Neural progenitor cell (in vitro differentiated cells): ENCODE data around the gene PRUNE2. TPM values are rescaled to one million over a fixed set of nuclear protein-coding genes. Genes with fewer than 3 reads are reported as not detected.

Experiments used
- DNase-seq: peaks from one replicate; pipeline ENCODE4 v3.0.0-alpha.2; 2016; ENCODE audit warnings: low spot score
- H2AFZ ChIP-seq: fragments of 200-600 bp; sonication (generic); replicated peaks from 2 replicates; pipeline ENCODE4 v1.6.1; 2016; ENCODE audit warnings: antibody characterized with exemption
- H3F3A ChIP-seq: fragments of 200-600 bp; sonication (generic); 2 replicates; pipeline ENCODE4 v1.6.1; 2016; ENCODE audit warnings: antibody characterized with exemption, low read depth
- H3K27ac ChIP-seq: fragments of 200-600 bp; sonication (generic); 2 replicates; pipeline ENCODE4 v1.5.1; 2016; ENCODE audit warnings: mild to moderate bottlenecking
- H3K27me3 ChIP-seq: fragments of 200-600 bp; sonication (generic); 2 replicates; pipeline ENCODE4 v1.6.1; 2016; ENCODE audit warnings: mild to moderate bottlenecking, moderate library complexity
- H3K36me3 ChIP-seq: fragments of 200-600 bp; sonication (generic); 2 replicates; pipeline ENCODE4 v1.5.1; 2016
- H3K4me1 ChIP-seq: fragments of 200-600 bp; sonication (generic); 2 replicates; pipeline ENCODE4 v1.6.1; 2016; ENCODE audit warnings: mixed run types
- H3K4me2 ChIP-seq: fragments of 200-600 bp; sonication (generic); 2 replicates; pipeline ENCODE4 v1.6.1; 2016
- H3K4me3 ChIP-seq: fragments of 200-600 bp; sonication (generic); 2 replicates; pipeline ENCODE4 v1.5.1; 2016
- H3K79me2 ChIP-seq: fragments of 200-600 bp; sonication (generic); 2 replicates; pipeline ENCODE4 v1.6.1; 2016; ENCODE audit warnings: low read depth
- H3K9ac ChIP-seq: fragments of 200-600 bp; sonication (generic); 2 replicates; pipeline ENCODE4 v1.6.1; 2016
- H3K9me3 ChIP-seq: fragments of 200-600 bp; sonication (generic); 2 replicates; pipeline ENCODE4 v1.5.1; 2016; ENCODE audit warnings: low read depth
- H4K20me1 ChIP-seq: fragments of 200-600 bp; sonication (generic); 2 replicates; pipeline ENCODE4 v1.6.1; 2016; ENCODE audit warnings: low read depth
- H3K27ac Mint-ChIP-seq: 3 replicates; pipeline ENCODE4 v1.8.0; 2021; ENCODE audit warnings: mixed read lengths
- H3K27me3 Mint-ChIP-seq: 2 replicates; pipeline ENCODE4 v1.8.0; 2022; ENCODE audit warnings: low read depth, mild to moderate bottlenecking, inconsistent platforms, moderate library complexity, mixed read lengths; ENCODE audit not compliant: insufficient read depth
- H3K36me3 Mint-ChIP-seq: 3 replicates; pipeline ENCODE4 v1.8.0; 2021; ENCODE audit warnings: mixed read lengths
- H3K4me1 Mint-ChIP-seq: 3 replicates; pipeline ENCODE4 v1.8.0; 2021; ENCODE audit warnings: mixed read lengths
- H3K4me3 Mint-ChIP-seq: 3 replicates; pipeline ENCODE4 v1.8.0; 2021; ENCODE audit warnings: mild to moderate bottlenecking, moderate library complexity, mixed read lengths
- H3K9me3 Mint-ChIP-seq: 3 replicates; pipeline ENCODE4 v1.8.0; 2020; ENCODE audit warnings: mixed read lengths
- CTCF ChIP-seq: fragments of 200-600 bp; sonication (generic); IDR thresholded peaks from 2 replicates; pipeline ENCODE4 v1.5.1; 2017; ENCODE audit warnings: antibody characterized with exemption, mild to moderate bottlenecking
- EZH2 ChIP-seq: fragments of 200-600 bp; sonication (generic); IDR thresholded peaks from 2 replicates; pipeline ENCODE4 v1.6.1; 2017; ENCODE audit warnings: antibody characterized with exemption, mild to moderate bottlenecking, moderate library complexity
- EZH2phosphoT487 ChIP-seq: fragments of 200-600 bp; sonication (generic); IDR thresholded peaks from 2 replicates; pipeline ENCODE4 v1.6.1; 2017; ENCODE audit warnings: antibody characterized with exemption
- total RNA-seq: library from RNA; depleted of rRNA; stranded (reverse); fragments of >200 nt; gene quantifications from 2 replicates; pipeline ENCODE4 v1.2.3, GENCODE V29; 2015; ENCODE audit warnings: low replicate concordance

PRUNE2 gene
- total RNA-seq, 1 donor from 2014 or later, result 28.2 TPM

GRCh38 chr9:76886318-76886717, 19.6 kb downstream of the PRUNE2 start:
- Mint-ChIP-seq H3K4me1 (peaks cover 28% of the 10 kb centered on the region), H3K9me3 (peaks cover 18% of the 10 kb centered on the region), H3K27ac (peak overlapping the region; percentile 91), H3K27me3 (peaks cover 4% of the 10 kb centered on the region), H3K36me3 (peaks cover 6% of the 10 kb centered on the region), H3K4me3 (no peak overlapping the region)
- TF ChIP-seq CTCF (no peak), EZH2 (no peak), EZH2phosphoT487 (no peak)
- no peaks in the 10 kb centered on the region for H3K79me2 ChIP-seq
- H4K20me1 ChIP-seq, result no peaks in the 10 kb centered on the region
- H3K36me3 ChIP-seq, result no peaks in the 10 kb centered on the region
- no peaks in the 10 kb centered on the region for H3F3A ChIP-seq
- H3K9ac ChIP-seq, result no peak overlapping the region
- no peak overlapping the region for H3K27ac ChIP-seq
- no peak for DNase-seq
- no peak overlapping the region for H2AFZ ChIP-seq
- H3K4me2 ChIP-seq, result no peak overlapping the region
- no peak overlapping the region for H3K4me3 ChIP-seq
- H3K9me3 ChIP-seq, result no peaks in the 10 kb centered on the region
- H3K27me3 ChIP-seq, result no peaks in the 10 kb centered on the region
- peaks cover 6% of the 10 kb centered on the region for H3K4me1 ChIP-seq

GRCh38 chr9:76884823-76885222, 21.1 kb downstream of the PRUNE2 start:
- no peak overlapping the region for H2AFZ ChIP-seq
- H3K9me3 Mint-ChIP-seq, result peaks cover 17% of the 10 kb centered on the region
- H3F3A ChIP-seq, result no peaks in the 10 kb centered on the region
- H4K20me1 ChIP-seq, result no peaks in the 10 kb centered on the region
- TF ChIP-seq CTCF (no peak), EZH2 (no peak), EZH2phosphoT487 (no peak)
- peaks cover 4% of the 10 kb centered on the region for H3K36me3 Mint-ChIP-seq
- H3K4me3 ChIP-seq, result no peak overlapping the region
- H3K9me3 ChIP-seq, result no peaks in the 10 kb centered on the region
- H3K4me1 Mint-ChIP-seq, result peaks cover 26% of the 10 kb centered on the region
- H3K4me1 ChIP-seq, result peaks cover 6% of the 10 kb centered on the region
- no peak overlapping the region for H3K9ac ChIP-seq
- H3K27me3 ChIP-seq, result no peaks in the 10 kb centered on the region
- no peak for DNase-seq
- no peak overlapping the region for H3K4me3 Mint-ChIP-seq
- no peak overlapping the region for H3K27ac Mint-ChIP-seq
- H3K79me2 ChIP-seq, result no peaks in the 10 kb centered on the region
- no peaks in the 10 kb centered on the region for H3K36me3 ChIP-seq
- peaks cover 2% of the 10 kb centered on the region for H3K27me3 Mint-ChIP-seq
- H3K27ac ChIP-seq, result no peak overlapping the region
- no peak overlapping the region for H3K4me2 ChIP-seq

- no peak overlapping the region for H3K27ac ChIP-seq
- no peaks in the 10 kb centered on the region for H4K20me1 ChIP-seq
- H3K4me3 ChIP-seq, result no peak overlapping the region
- DNase-seq, result no peak
- H3K27me3 ChIP-seq, result no peaks in the 10 kb centered on the region
- H3K4me1 ChIP-seq, result peaks cover 6% of the 10 kb centered on the region
- H3K4me2 ChIP-seq, result no peak overlapping the region
- TF ChIP-seq EZH2phosphoT487 (no peak), CTCF (no peak), EZH2 (no peak)
- Mint-ChIP-seq H3K4me1 (peaks cover 22% of the 10 kb centered on the region), H3K27me3 (peaks cover 2% of the 10 kb centered on the region), H3K4me3 (no peak overlapping the region), H3K36me3 (peaks cover 4% of the 10 kb centered on the region), H3K27ac (peak overlapping the region; percentile 9), H3K9me3 (peaks cover 12% of the 10 kb centered on the region)
- no peaks in the 10 kb centered on the region for H3K36me3 ChIP-seq
- no peaks in the 10 kb centered on the region for H3K9me3 ChIP-seq
- H3K9ac ChIP-seq, result no peak overlapping the region
- no peak overlapping the region for H2AFZ ChIP-seq
- no peaks in the 10 kb centered on the region for H3F3A ChIP-seq
- no peaks in the 10 kb centered on the region for H3K79me2 ChIP-seq
Measured at GRCh38 chr9:76883341-76883855, 22.5 kb downstream of the PRUNE2 start.
